GM12892 (cell line): ENCODE measurements around the gene AKAP12.

Experiments
- POLR2A ChIP-seq: IDR thresholded peaks from 2 replicates; pipeline ENCODE4 v1.6.1; 2011; ENCODE audit warnings: low read depth, low read length, control low read depth
- POLR2AphosphoS5 ChIP-seq: IDR thresholded peaks from 2 replicates; pipeline ENCODE4 v1.6.1; 2011; ENCODE audit warnings: low read depth, low read length, control low read depth

DNA sequence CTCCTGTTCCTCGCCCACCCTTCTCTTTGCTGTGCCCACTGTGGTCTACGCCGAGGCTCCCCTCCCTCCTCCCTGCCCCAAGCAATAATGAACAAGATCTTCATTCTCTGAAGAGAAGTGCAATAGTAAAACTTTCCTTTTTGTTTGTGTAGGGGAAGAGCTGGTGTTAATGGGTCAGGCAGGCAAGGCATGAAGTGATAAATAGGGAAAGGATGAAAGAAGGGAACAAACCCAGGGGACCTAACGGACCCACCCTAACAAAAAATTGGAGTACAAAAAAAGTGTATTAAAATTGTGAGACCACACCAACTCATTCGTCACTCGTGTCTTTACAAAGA is 84.7 kb downstream of the AKAP12 start:
- TF ChIP-seq POLR2A (no peak), POLR2AphosphoS5 (no peak)
